ENCODE measurements around the gene STAB1. TPM values are rescaled to one million over a fixed set of nuclear protein-coding genes. Genes with fewer than 3 reads are reported as not detected.

The STAB1 gene
- total and polyA plus RNA-seq, 2 donors (not counting 1 experiment from before 2014, with no cell fraction given): under 0.01 to 0.09 TPM

GRCh38 chr3:52454938-52455282 is 40.2 kb upstream of the STAB1 start:
- Histone ChIP-seq H3K27ac (ENCODE audit: insufficient read depth, low read length) (peak overlapping the region; percentile 71), H3K4me3 (replicated peaks in 1 of 4; ENCODE audit: control extremely low read depth in 1 of 4, insufficient read depth in 1 of 4, low read depth in 3 of 4, low read length in 4 of 4) (peak overlapping the region; percentile 52 to 89 (median 68)), H3K9ac (ENCODE audit: insufficient read depth, low read length) (peak overlapping the region; percentile 62), H3K27me3 (ENCODE audit: control insufficient read depth, insufficient read depth, low read length) (no peaks in the 10 kb centered on the region), H3K79me2 (ENCODE audit: control insufficient read depth, insufficient read depth, low read length) (peaks cover 22% of the 10 kb centered on the region), H2AFZ (ENCODE audit: low read length) (peak overlapping the region; percentile 87), H3K4me2 (ENCODE audit: extremely low read depth, insufficient read depth, low read length) (peak overlapping the region; percentile 90), H3K9me3 (ENCODE audit: control insufficient read depth, insufficient read depth, low read depth, low read length) (no peaks in the 10 kb centered on the region), H3K4me1 (ENCODE audit: control insufficient read depth, extremely low read depth, insufficient read depth, low read length) (peaks cover 7% of the 10 kb centered on the region), H4K20me1 (ENCODE audit: control insufficient read depth, extremely low read depth, insufficient read depth, low read length) (no peaks in the 10 kb centered on the region), H3K36me3 (ENCODE audit: control insufficient read depth, insufficient read depth, low read length) (peaks cover 9% of the 10 kb centered on the region)
- DNase-seq (ENCODE audit: low read depth in 2 of 2): no peak
- no peak for TF ChIP-seq EZH2 (IDR thresholded peaks at IDR 0.05; ENCODE audit: low read length, missing control alignments)
- TF ChIP-seq CTCF (conservative IDR thresholded peaks at IDR 0.05 in 1 of 2, IDR thresholded peaks at IDR 0.05 in 1 of 2; ENCODE audit: low read depth in 1 of 2, low read length in 2 of 2): no peak

- peak; percentile 61 to 66 for DNase-seq (ENCODE audit: low read depth in 2 of 2)
- peaks cover 22% of the 10 kb centered on the region for H3K79me2 ChIP-seq (ENCODE audit: control insufficient read depth, insufficient read depth, low read length)
- peaks cover 9% of the 10 kb centered on the region for H3K36me3 ChIP-seq (ENCODE audit: control insufficient read depth, insufficient read depth, low read length)
- peak within 1 kb of the TSS; percentile 87 for H2AFZ ChIP-seq (ENCODE audit: low read length)
- no peaks in the 10 kb centered on the region for H3K9me3 ChIP-seq (ENCODE audit: control insufficient read depth, insufficient read depth, low read depth, low read length)
- H4K20me1 ChIP-seq (ENCODE audit: control insufficient read depth, extremely low read depth, insufficient read depth, low read length): no peaks in the 10 kb centered on the region
- peak within 1 kb of the TSS; percentile 84 to 90 (median 89) for H3K4me3 ChIP-seq (replicated peaks in 1 of 4; ENCODE audit: control extremely low read depth in 1 of 4, insufficient read depth in 1 of 4, low read depth in 3 of 4, low read length in 4 of 4)
- TF ChIP-seq CTCF (conservative IDR thresholded peaks at IDR 0.05 in 1 of 2, IDR thresholded peaks at IDR 0.05 in 1 of 2; ENCODE audit: low read depth in 1 of 2, low read length in 2 of 2): no peak
- no peak for TF ChIP-seq EZH2 (IDR thresholded peaks at IDR 0.05; ENCODE audit: low read length, missing control alignments)
- H3K27ac ChIP-seq (ENCODE audit: insufficient read depth, low read length): peak within 1 kb of the TSS; percentile 71
- no peaks in the 10 kb centered on the region for H3K27me3 ChIP-seq (ENCODE audit: control insufficient read depth, insufficient read depth, low read length)
- peak within 1 kb of the TSS; percentile 73 for H3K9ac ChIP-seq (ENCODE audit: insufficient read depth, low read length)
- peaks cover 7% of the 10 kb centered on the region for H3K4me1 ChIP-seq (ENCODE audit: control insufficient read depth, extremely low read depth, insufficient read depth, low read length)
- peak within 1 kb of the TSS; percentile 90 for H3K4me2 ChIP-seq (ENCODE audit: extremely low read depth, insufficient read depth, low read length)
Measured at GRCh38 chr3:52455283-52456168, 39.6 kb upstream of the STAB1 start, which contains the start of gene NISCH. Gene NISCH, plus strand, starts transcription at chr3:52455604. Its CDS starts 38 bp downstream, at chr3:52455642.

DNA sequence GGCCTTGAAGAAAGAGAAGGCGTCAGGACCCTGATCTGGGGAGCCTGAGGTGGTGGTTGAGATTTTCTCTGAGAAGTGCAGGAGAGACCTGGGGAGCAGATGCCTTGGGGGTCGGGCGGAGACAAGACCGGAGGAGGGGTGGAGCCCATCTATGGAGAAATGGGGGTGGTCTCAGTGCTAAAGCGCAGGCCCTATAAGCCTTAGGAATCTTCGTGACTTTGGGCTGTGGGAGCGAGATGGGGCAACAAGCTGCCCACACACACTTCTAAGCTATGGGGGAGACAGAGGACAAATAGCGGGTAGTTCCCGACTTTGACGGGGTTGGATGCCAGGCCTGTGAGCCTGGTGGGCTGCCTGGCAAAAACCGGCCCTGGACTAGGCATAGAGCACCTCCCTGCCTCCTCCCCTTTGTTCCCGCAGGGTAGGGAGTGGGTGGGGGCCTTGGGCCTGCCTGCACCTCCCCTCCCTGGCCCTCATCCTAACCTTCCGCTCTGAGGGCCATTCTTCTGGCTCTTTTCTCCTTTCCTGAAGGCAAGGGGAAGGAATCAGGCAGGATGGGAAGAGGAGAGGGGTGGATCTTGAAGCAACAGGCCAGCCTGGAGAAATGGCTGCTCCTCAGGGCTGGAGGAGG is 38.9 kb upstream of the STAB1 start:
- H2AFZ ChIP-seq (ENCODE audit: low read length): peak overlapping the region; percentile 64
- peak overlapping the region; percentile 84 to 90 (median 89) for H3K4me3 ChIP-seq (replicated peaks in 1 of 4; ENCODE audit: control extremely low read depth in 1 of 4, insufficient read depth in 1 of 4, low read depth in 3 of 4, low read length in 4 of 4)
- TF ChIP-seq EZH2 (IDR thresholded peaks at IDR 0.05; ENCODE audit: low read length, missing control alignments): no peak
- TF ChIP-seq CTCF (conservative IDR thresholded peaks at IDR 0.05 in 1 of 2, IDR thresholded peaks at IDR 0.05 in 1 of 2; ENCODE audit: low read depth in 1 of 2, low read length in 2 of 2): no peak
- no peaks in the 10 kb centered on the region for H3K9me3 ChIP-seq (ENCODE audit: control insufficient read depth, insufficient read depth, low read depth, low read length)
- H3K36me3 ChIP-seq (ENCODE audit: control insufficient read depth, insufficient read depth, low read length): peaks cover 9% of the 10 kb centered on the region
- H3K27me3 ChIP-seq (ENCODE audit: control insufficient read depth, insufficient read depth, low read length): no peaks in the 10 kb centered on the region
- H3K9ac ChIP-seq (ENCODE audit: insufficient read depth, low read length): peak overlapping the region; percentile 73
- no peaks in the 10 kb centered on the region for H4K20me1 ChIP-seq (ENCODE audit: control insufficient read depth, extremely low read depth, insufficient read depth, low read length)
- peak overlapping the region; percentile 84 for H3K4me2 ChIP-seq (ENCODE audit: extremely low read depth, insufficient read depth, low read length)
- peaks cover 22% of the 10 kb centered on the region for H3K79me2 ChIP-seq (ENCODE audit: control insufficient read depth, insufficient read depth, low read length)
- H3K4me1 ChIP-seq (ENCODE audit: control insufficient read depth, extremely low read depth, insufficient read depth, low read length): peaks cover 7% of the 10 kb centered on the region
- peak overlapping the region; percentile 69 for H3K27ac ChIP-seq (ENCODE audit: insufficient read depth, low read length)
- peak; percentile 41 for DNase-seq (ENCODE audit: low read depth in 2 of 2)
